ENCODE results near the gene HOXD11. TPM values are rescaled to one million over a fixed set of nuclear protein-coding genes. Genes with fewer than 3 reads are reported as not detected.

Gene HOXD11
- total RNA-seq, result not detected in 2 replicates

DNA sequence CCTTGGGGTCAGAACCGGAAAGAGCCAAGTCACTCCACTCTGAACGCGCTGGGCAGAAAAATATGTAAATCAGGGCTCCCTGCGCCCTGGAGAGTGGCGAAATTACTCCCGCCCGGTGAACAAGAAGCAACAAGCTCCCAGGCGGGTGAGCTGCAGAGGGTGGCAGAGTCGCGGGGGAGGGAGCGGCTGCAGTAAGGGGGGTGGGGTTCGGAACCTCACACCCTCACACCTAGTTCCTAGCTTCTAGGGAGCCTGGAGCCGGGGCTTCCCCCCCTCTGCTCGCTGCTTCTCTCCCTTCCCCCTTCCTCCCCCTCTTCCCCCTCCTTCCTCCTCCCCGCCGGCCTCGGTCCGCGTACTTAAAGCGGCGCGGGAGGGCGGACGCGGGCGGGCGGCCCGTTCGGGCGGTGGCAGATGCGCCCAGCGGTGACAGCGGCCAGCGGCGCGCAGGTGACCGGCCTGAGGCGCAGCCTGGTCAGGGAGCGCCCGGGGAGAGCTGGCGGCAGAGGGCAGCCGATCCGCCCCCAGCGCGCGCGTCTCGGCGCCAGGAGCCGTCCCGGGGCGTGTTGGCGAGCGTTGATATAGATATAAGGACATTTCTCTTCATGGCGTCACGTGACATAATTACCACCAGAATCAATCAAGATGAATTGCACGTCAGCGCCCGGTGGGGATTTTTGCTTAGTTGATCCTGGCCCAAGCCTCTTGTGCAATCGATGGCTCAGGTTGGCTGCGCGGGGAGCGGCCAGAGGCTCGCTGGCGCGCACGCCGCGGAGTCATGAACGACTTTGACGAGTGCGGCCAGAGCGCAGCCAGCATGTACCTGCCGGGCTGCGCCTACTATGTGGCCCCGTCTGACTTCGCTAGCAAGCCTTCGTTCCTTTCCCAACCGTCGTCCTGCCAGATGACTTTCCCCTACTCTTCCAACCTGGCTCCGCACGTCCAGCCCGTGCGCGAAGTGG lies at the start of gene HOXD11:
Gene HOXD11 (plus strand): TSS at position 700 of the 959 bp plus-strand sequence. CDS start 76 bp downstream, at position 776.

GRCh38 chr2:176083796-176084261 lies 23.3 kb upstream of the HOXD11 start, which contains the start of gene EVX2:
Gene EVX2 (minus strand): TSS chr2:176083962. CDS start chr2:176083776, 186 bp downstream.

GRCh38 chr2:176092270-176093144 lies 14.6 kb upstream of the HOXD11 start, which contains the start of gene HOXD13:
Gene HOXD13 (plus strand): TSS chr2:176092721. CDS start chr2:176092891, 170 bp downstream.

GRCh38 chr2:176099728-176100546 lies 7.1 kb upstream of the HOXD11 start, which contains the start of gene HOXD12:
Gene HOXD12 (plus strand): TSS chr2:176099795. CDS start chr2:176099802, 7 bp downstream.

GRCh38 chr2:176115883-176116813 lies 9.1 kb downstream of the HOXD11 start, which contains the start of gene HOXD10:
Gene HOXD10 (plus strand): TSS chr2:176116778. CDS start chr2:176116834, 56 bp downstream.

GRCh38 chr2:176122683-176123410 lies 15.8 kb downstream of the HOXD11 start, which contains the start of gene HOXD9:
Gene HOXD9 (plus strand): TSS chr2:176122719. CDS start chr2:176122769, 50 bp downstream.

DNA sequence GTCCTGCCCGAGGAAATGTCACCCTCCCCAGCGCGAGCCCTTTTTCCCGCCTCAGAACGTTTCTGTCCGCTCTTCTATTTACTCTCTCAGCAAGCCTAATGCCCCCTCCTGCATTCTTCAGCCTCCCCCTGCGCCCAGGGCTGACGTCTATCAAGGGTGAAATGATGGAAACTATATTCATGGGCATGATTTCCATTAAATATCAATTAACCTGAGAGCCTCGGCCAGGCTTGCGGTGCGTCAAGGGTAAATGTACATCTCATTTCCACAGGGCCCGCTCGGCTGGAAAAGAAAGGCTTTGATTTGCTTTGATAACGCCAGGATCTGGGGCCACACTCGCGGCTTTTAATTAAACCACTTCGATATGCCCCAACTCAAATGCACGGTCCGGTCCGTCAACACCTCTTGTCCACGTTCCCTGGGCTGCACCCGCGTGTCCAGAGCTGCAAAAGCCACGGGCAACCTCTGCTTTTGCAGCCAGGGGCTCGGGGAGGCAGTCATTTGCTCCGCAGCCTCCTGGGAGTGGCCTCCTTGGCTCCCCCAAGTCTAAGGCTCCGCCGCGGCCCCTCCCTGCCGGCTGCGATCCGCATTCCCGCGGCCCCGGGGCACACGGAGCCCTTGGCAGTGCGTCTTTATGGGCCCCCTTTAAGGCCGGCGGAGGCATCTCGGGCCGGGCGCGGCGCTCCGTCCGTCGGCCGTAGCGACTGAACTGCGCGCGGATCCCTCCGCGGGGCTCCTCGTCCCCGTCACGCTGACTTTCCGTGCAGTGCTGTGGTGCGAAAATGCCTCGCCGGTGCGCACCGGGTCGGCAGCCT lies 22.1 kb downstream of the HOXD11 start, which contains the start of gene HOXD8:
Gene HOXD8 (plus strand): TSS at position 724 of the 815 bp plus-strand sequence. CDS start 662 bp downstream, outside the sequence.

DNA sequence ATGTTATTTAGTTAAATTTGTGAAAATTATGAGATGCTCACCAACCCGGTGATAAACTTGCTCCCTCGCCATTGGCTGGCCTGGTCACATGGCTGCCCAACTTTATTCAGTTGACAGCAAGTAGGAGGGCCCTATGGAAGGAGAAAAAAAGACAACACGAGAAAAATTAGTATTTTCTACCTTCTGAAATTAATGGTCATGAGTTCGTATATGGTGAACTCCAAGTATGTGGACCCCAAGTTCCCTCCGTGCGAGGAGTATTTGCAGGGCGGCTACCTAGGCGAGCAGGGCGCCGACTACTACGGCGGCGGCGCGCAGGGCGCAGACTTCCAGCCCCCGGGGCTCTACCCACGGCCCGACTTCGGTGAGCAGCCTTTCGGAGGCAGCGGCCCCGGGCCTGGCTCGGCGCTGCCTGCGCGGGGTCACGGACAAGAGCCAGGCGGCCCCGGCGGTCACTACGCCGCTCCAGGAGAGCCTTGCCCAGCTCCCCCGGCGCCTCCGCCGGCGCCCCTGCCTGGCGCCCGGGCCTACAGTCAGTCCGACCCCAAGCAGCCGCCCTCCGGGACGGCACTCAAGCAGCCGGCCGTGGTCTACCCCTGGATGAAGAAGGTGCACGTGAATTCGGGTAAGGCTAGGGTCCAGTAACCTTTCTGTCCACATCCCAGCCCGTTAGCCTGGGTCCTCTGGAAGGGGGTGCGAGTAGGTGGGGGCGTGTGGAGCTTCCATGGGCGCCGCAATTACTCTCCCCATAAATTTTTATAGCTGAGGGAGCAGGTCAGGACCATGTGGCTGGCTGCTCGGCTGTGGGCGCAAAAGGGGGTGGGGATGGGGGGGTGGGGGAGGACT lies 44.6 kb downstream of the HOXD11 start, which contains the start of gene HOXD4:
Gene HOXD4 (plus strand): TSS at position 109 of the 846 bp plus-strand sequence. CDS start 84 bp downstream, at position 193.

DNA sequence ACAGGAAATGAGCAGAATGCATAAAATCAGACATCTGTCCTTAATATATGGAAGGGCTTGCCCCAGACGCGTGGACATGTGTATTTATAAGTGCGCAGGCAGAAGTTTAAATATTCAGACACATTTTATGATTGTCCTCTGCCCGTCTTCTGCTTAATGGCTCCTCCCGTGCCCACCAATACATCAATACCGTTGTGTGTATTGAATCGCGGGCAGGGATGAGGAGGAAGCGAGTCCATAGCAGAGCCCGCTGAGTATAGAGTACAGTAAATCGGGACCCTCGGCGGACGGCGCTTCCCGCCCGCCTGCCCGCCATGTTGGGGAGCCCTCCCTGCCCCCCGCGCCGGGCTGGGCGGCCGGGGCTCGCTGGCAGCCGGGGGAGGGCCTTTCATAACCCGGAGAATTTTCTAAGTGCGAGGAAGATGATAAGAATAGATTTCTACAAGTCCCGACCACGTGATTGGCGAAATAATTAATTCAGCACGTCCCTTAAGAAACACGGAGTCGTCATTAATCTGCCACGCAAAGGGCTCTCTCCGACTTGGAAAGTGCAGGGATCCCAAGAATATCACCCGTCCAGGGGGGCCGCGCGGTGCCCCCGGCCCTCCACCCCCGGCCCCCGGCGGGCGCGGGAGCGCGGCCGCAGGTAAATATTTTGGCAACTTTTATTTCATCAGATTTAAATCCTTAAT lies 49.9 kb downstream of the HOXD11 start, which contains the start of gene HOXD3:
Gene HOXD3 (plus strand): TSS at position 501 of the 692 bp plus-strand sequence. CDS start 11,808 bp downstream, outside the sequence.

Other genes starting within 250 kb of the HOXD11 start
- 33.0 and 36.5 TPM in 2 replicates for gene LNPK, start 105.0 kb upstream of the HOXD11 start, total RNA-seq
- gene EVX2, start 23.3 kb upstream of the HOXD11 start, total RNA-seq, result not detected in 2 replicates
- gene HOXD13, start 14.6 kb upstream of the HOXD11 start, total RNA-seq, result not detected in 2 replicates
- not detected in 2 replicates for gene HOXD12, start 7.5 kb upstream of the HOXD11 start, total RNA-seq
- not detected in 2 replicates for gene HOXD10, start 9.5 kb downstream of the HOXD11 start, total RNA-seq
- gene HOXD9, start 15.4 kb downstream of the HOXD11 start, total RNA-seq, result not detected in 2 replicates
- gene HOXD8, start 22.4 kb downstream of the HOXD11 start, total RNA-seq, result 0.06 TPM in 1 of 2 replicates, not detected in the other
- gene HOXD4, start 44.3 kb downstream of the HOXD11 start, total RNA-seq, result 0.06 TPM in 1 of 2 replicates, not detected in the other
- not detected in 2 replicates for gene HOXD3, start 50.0 kb downstream of the HOXD11 start, total RNA-seq
- gene HOXD1, start 81.4 kb downstream of the HOXD11 start, total RNA-seq, result not detected in 2 replicates
- 16.2 and 22.3 TPM in 2 replicates for gene MTX2, start 162.2 kb downstream of the HOXD11 start, total RNA-seq